CD4-positive, alpha-beta T cell treated with Interleukin-12 subunit alpha and Interleukin-12 subunit beta, for 1 hour (primary cell): ENCODE data around the gene HOXD10.

Experiments
- DNase-seq: peaks from one replicate; pipeline ENCODE4 v3.0.0-alpha.2; 2020

Gene HOXD10

DNA sequence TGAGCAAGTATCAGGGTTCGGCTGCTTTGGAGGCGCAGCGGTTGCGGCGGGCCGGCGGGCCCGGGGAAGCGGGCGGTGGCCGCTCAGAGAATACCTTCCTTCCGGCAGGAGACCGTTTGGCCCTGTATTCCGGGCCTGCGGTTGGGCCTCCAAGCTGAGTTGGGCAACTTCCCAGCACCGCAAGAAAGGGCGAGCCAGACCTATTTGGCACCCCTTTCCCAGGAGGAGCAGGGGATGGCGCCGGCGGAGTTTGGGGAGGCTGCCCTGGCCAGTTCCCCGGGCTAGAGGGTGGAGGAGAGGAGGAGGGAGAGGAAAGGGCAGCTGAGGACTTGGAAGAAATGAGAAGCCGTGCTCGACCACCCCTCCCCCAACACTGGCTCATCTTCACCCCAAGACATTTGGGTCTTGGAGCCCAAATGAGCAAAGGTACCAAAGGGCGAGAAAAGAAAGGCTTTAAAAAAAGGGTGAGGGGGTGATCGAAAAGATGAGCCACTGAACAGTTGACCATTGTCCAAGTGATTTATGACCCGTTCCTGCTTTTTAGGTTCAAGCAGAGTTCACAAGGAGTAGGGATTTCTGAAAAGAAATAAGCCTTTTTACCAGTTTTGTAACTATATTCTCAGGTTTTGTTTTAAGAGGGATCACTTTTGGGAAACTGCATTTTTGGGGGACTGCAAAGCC, 48.9 kb downstream of the HOXD10 start:
- no peak for DNase-seq

DNA sequence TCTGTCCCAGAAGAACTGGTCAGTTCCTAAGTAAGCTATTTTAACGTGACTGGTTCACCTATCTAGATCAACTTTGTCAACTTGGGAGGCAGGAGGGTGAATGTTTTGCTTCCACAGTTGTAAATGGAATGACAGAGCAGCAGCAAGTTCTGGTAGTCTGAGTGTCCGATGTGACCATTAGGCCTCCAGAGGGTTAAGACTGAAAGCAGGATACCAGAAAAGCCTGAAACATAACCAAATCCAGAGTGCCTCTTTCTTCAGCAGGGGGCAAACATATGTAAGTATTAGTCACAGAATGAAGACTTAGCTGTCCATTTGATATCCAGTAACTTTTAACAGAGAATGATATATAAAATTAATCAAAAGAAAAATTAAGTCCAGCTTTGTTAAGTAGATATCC, 49.7 kb downstream of the HOXD10 start:
- DNase-seq, result no peak

DNA sequence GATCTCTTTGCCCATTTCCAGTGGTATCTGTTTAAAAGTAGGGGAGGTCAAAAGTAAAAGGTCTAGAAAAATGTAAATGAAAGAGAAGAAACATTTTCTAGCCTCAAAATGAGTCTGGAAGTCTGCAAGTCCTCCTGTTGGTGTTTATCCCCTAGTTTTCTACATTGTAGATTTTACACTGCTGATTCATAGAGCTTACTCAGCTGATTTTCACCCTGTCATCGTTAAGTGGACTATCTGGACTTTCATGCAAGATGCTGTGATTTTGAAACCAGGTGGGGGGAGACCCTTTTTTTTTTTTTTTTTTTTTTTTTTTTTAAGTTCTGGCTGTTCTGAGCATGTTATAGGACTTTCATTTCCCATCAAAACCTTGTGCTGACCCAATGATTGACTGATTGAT, 50.8 kb downstream of the HOXD10 start:
- no peak for DNase-seq

DNA sequence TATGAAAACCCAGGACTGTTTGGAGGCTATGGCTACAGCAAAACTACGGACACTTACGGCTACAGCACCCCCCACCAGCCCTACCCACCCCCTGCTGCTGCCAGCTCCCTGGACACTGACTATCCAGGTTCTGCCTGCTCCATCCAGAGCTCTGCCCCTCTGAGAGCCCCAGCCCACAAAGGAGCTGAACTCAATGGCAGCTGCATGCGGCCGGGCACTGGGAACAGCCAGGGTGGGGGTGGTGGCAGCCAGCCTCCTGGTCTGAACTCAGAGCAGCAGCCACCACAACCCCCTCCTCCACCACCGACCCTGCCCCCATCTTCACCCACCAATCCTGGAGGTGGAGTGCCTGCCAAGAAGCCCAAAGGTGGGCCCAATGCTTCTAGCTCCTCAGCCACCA, 52.6 kb downstream of the HOXD10 start:
- no peak for DNase-seq
